Endothelial cell of umbilical vein (primary cell): Measurements from ENCODE around the gene PLXDC1. TPM values are rescaled to one million over a fixed set of nuclear protein-coding genes. Genes with fewer than 3 reads are reported as not detected.

Experiments used
- BruUV-seq: library from RNA; stranded (reverse); fragments of 400-500 nt; replicated peaks from 2 replicates; lab custom pipeline; 2021; lab: Mats Ljungman, UMichigan
- CTCF ChIA-PET: fragments of 300-600, 350-600 bp; sonication (Branson Sonifier 250); formaldehyde crosslinking; loops from one replicate; lab custom pipeline; 2021; ENCODE audit warnings: antibody characterized with exemption, inconsistent platforms; lab: Charles Lee
- POLR2A ChIA-PET: fragments of 300-600, 350-600 bp; sonication (Branson Sonifier 250); formaldehyde crosslinking; loops from one replicate; lab custom pipeline; 2021; ENCODE audit warnings: antibody characterized with exemption, inconsistent platforms; lab: Charles Lee
- DNase-seq: peaks from one replicate; pipeline ENCODE4 v3.0.0-alpha.2; 2011; ENCODE audit warnings: low read depth, low spot score
- FAIRE-seq: peaks from 2 replicates; lab custom pipeline; 2011; peaks lifted over from hg19 to GRCh38; lab: Jason Lieb, UNC
- H2AFZ ChIP-seq: 2 replicates; pipeline ENCODE4 v1.6.0; 2012; ENCODE audit warnings: low read depth, low read length, control low read depth, inconsistent platforms
- H3K27ac ChIP-seq: 2 replicates; pipeline ENCODE4 v1.5.1; 2011; ENCODE audit warnings: low read depth, mild to moderate bottlenecking, control low read depth, low read length, moderate library complexity; ENCODE audit not compliant: insufficient read depth
- H3K27me3 ChIP-seq, 2 experiments: 2 replicates each; pipeline versions ENCODE4 v1.6.0 to v1.6.1; 2011; ENCODE audit warnings: low read length in 2 of 2, mixed read lengths in 1 of 2; ENCODE audit not compliant: control insufficient read depth in 2 of 2, insufficient read depth in 2 of 2
- H3K36me3 ChIP-seq, 2 experiments: 2 replicates in 1 of 2; 3 replicates in 1 of 2; pipeline ENCODE4 v1.5.1; 2011; ENCODE audit warnings: low read length in 2 of 2, mild to moderate bottlenecking in 1 of 2, moderate library complexity in 1 of 2; ENCODE audit not compliant: control insufficient read depth in 2 of 2, insufficient read depth in 2 of 2; ENCODE audit errors: extremely low read depth in 1 of 2
- H3K4me1 ChIP-seq: 3 replicates; pipeline ENCODE4 v1.5.1; 2011; ENCODE audit warnings: mild to moderate bottlenecking, low read length; ENCODE audit not compliant: control insufficient read depth, insufficient read depth; ENCODE audit errors: extremely low read depth
- H3K4me2 ChIP-seq: 2 replicates; pipeline ENCODE4 v1.6.1; 2011; ENCODE audit warnings: low read length, control low read depth, mixed read lengths; ENCODE audit not compliant: insufficient read depth
- H3K4me3 ChIP-seq, 3 experiments: fragments of 200-600 bp in 1 of 3; sonication (generic), shearing (Covaris generic) in 1 of 3; replicated peaks in 1 of 3; 2 replicates each; pipeline ENCODE4 v1.5.1; 2011 to 2016; ENCODE audit warnings: control low read depth in 3 of 3, low read length in 3 of 3, mild to moderate bottlenecking in 2 of 3, inconsistent platforms in 1 of 3, low read depth in 1 of 3, moderate library complexity in 1 of 3; ENCODE audit not compliant: insufficient read depth in 1 of 3
- H3K79me2 ChIP-seq: 2 replicates; pipeline ENCODE4 v1.6.0; 2012; ENCODE audit warnings: low read length, inconsistent platforms; ENCODE audit not compliant: control insufficient read depth, insufficient read depth
- H3K9ac ChIP-seq: replicated peaks from 2 replicates; pipeline ENCODE3; 2011; ENCODE audit warnings: low read length, control low read depth; ENCODE audit not compliant: insufficient read depth; ENCODE audit errors: extremely low read depth
- H3K9me1 ChIP-seq: replicated peaks from 3 replicates; pipeline ENCODE4 v1.6.0; 2011; ENCODE audit warnings: mild to moderate bottlenecking, low read length; ENCODE audit not compliant: control insufficient read depth, insufficient read depth; ENCODE audit errors: extremely low read depth
- H3K9me3 ChIP-seq: replicated peaks from 2 replicates; pipeline ENCODE4 v1.5.1; 2012; ENCODE audit warnings: low read length, inconsistent platforms; ENCODE audit not compliant: control insufficient read depth, insufficient read depth
- H4K20me1 ChIP-seq: replicated peaks from 2 replicates; pipeline ENCODE3; 2011; ENCODE audit warnings: mild to moderate bottlenecking, low read length; ENCODE audit not compliant: control insufficient read depth, insufficient read depth; ENCODE audit errors: extremely low read depth
- CTCF ChIP-seq, 2 donors: IDR thresholded peaks; 1 replicate in 1 of 2; 2 replicates in 1 of 2; pipeline ENCODE4 v1.5.1; 2011; ENCODE audit warnings: low read length in 2 of 2, mild to moderate bottlenecking in 2 of 2, moderate library complexity in 2 of 2, control low read depth in 1 of 2, inconsistent platforms in 1 of 2, low read depth in 1 of 2; ENCODE audit not compliant: insufficient read depth in 1 of 2; ENCODE audit errors: extremely low read depth in 1 of 2
- EZH2 ChIP-seq: IDR thresholded peaks from 2 replicates; pipeline ENCODE4 v1.6.1; 2012; ENCODE audit warnings: borderline replicate concordance, low read depth, mild to moderate bottlenecking, moderate library complexity, low read length, inconsistent platforms; ENCODE audit not compliant: severe bottlenecking
- FOS ChIP-seq: IDR thresholded peaks from 2 replicates; pipeline ENCODE4 v1.6.1; 2011; ENCODE audit warnings: mild to moderate bottlenecking, low read length, moderate library complexity, borderline replicate concordance; ENCODE audit not compliant: insufficient read depth
- GATA2 ChIP-seq: IDR thresholded peaks from 2 replicates; pipeline ENCODE4 v1.7.0; 2011; ENCODE audit warnings: low read depth, mild to moderate bottlenecking, moderate library complexity, mixed read lengths, low read length; ENCODE audit not compliant: insufficient read length, insufficient read depth
- JUN ChIP-seq: IDR thresholded peaks from 2 replicates; pipeline ENCODE4 v1.6.1; 2011; ENCODE audit warnings: borderline replicate concordance, low read depth; ENCODE audit not compliant: insufficient read length, insufficient read depth
- MAX ChIP-seq: IDR thresholded peaks from 2 replicates; pipeline ENCODE4 v1.6.1; 2011; ENCODE audit not compliant: insufficient read depth, insufficient read length
- MYC ChIP-seq: IDR thresholded peaks from one replicate; pipeline ENCODE4 v1.6.1; 2011; ENCODE audit warnings: mild to moderate bottlenecking, low read depth, low read length
- POLR2A ChIP-seq: IDR thresholded peaks from 2 replicates; pipeline ENCODE4 v1.6.1; 2012; ENCODE audit warnings: low read depth, mild to moderate bottlenecking, control low read depth, low read length
- POLR2AphosphoS5 ChIP-seq: IDR thresholded peaks from 2 replicates; pipeline ENCODE4 v1.6.1; 2012; ENCODE audit warnings: low read depth, mild to moderate bottlenecking, control low read depth, low read length, moderate library complexity; ENCODE audit not compliant: insufficient read depth
- dilution Hi-C: fragments of 300-500 bp; cut with MboI; formaldehyde crosslinking; loops from one replicate; pipeline ENCODE4 v1.15.0; 2019; ENCODE audit warnings: low sequenced_read_pairs; ENCODE audit not compliant: extremely low pct_ligation_motif_present
- intact Hi-C: fragments of 100-400 bp; cut with micrococcal nuclease; formaldehyde crosslinking; loops from one replicate; pipeline ENCODE4 v1.10.0; 2022
- polyA plus RNA-seq, 4 experiments: library from polyadenylated mRNA; depleted of rRNA in 3 of 4; stranded (reverse) in 3 of 4; unstranded in 1 of 4; fragments of >200 nt; gene quantifications; 2 replicates each; pipeline versions ENCODE4 v1.2.1 to v1.2.3, GENCODE V29; 2011 to 2012; ENCODE audit warnings: missing spikeins in 1 of 4
- total RNA-seq: library from RNA; stranded (reverse); gene quantifications from 2 replicates; pipeline ENCODE4 v1.2.3, GENCODE V29; 2021

The PLXDC1 gene
- total and polyA plus RNA-seq, 2 donors (not counting 3 experiments of a cell fraction or from before 2014, with no cell fraction given), result 0.03 TPM; not detected in 1

- H3K4me2 ChIP-seq, result peak overlapping the region; percentile 74
- peak; percentile 96 for FAIRE-seq
- no peaks in the 10 kb centered on the region for H4K20me1 ChIP-seq
- no peak overlapping the region for H3K27ac ChIP-seq
- H3K9ac ChIP-seq, result peak overlapping the region; percentile 11
- H3K4me1 ChIP-seq, result peaks cover 5% of the 10 kb centered on the region
- H3K9me1 ChIP-seq, result no peaks in the 10 kb centered on the region
- H3K4me3 ChIP-seq, result peak overlapping the region; percentile 2 to 54 (median 36)
- dilution Hi-C loops (no loop called here), intact Hi-C loops (loop anchor here (1.0 to 2.0 kb wide), 2 partner anchors 10 to 68 kb away; no protein-coding TSS in a partner anchor)
- no peaks in the 10 kb centered on the region for H3K79me2 ChIP-seq
- ChIA-PET CTCF (interaction anchor here (0.6 to 6.0 kb wide), 31 partner anchors 9 to 402 kb away, joined by 3 to 121 read pairs (median 5); partner anchors contain the start of genes CDK12, PLXDC1, RPL19 and STAC2), POLR2A (interaction anchor here (0.5 to 1.0 kb wide), 2 partner anchors 42 to 321 kb away, joined by 3 to 4 read pairs; no protein-coding TSS in a partner anchor)
- peak overlapping the region; percentile 96 for H2AFZ ChIP-seq
- no peak for TF ChIP-seq JUN
- TF ChIP-seq CTCF (IDR thresholded peaks at IDR 0.05; ENCODE audit: extremely low read depth in 1 of 2, insufficient read depth in 1 of 2, low read depth in 1 of 2, low read length in 2 of 2), result peak; percentile 70 to 89
- H3K9me3 ChIP-seq, result no peaks in the 10 kb centered on the region
- BruUV-seq, result no TSS peak
- peaks cover 27 to 31% of the 10 kb centered on the region in 2 experiments for H3K27me3 ChIP-seq
- H3K36me3 ChIP-seq, result no peaks in the 10 kb centered on the region
- peak; percentile 86 for DNase-seq
Observed at GRCh38 chr17:39164675-39165143, 13.3 kb upstream of the PLXDC1 start.

- Histone ChIP-seq H3K9me1 (no peaks in the 10 kb centered on the region), H3K4me3 (no peak overlapping the region), H3K27ac (no peak overlapping the region), H4K20me1 (no peaks in the 10 kb centered on the region), H3K9me3 (no peaks in the 10 kb centered on the region), H3K4me1 (peaks cover 5% of the 10 kb centered on the region), H3K36me3 (no peaks in the 10 kb centered on the region), H3K9ac (no peak overlapping the region), H3K79me2 (no peaks in the 10 kb centered on the region), H2AFZ (no peak overlapping the region), H3K27me3 (peaks cover 20 to 26% of the 10 kb centered on the region in 2 experiments), H3K4me2 (no peak overlapping the region)
- no peak for TF ChIP-seq GATA2
- TF ChIP-seq MAX, result no peak
- no peak for TF ChIP-seq POLR2AphosphoS5
- no peak for TF ChIP-seq POLR2A
- no peak for TF ChIP-seq CTCF (IDR thresholded peaks at IDR 0.05; ENCODE audit: extremely low read depth in 1 of 2, insufficient read depth in 1 of 2, low read depth in 1 of 2, low read length in 2 of 2)
- no peak for TF ChIP-seq MYC
- no peak for TF ChIP-seq EZH2
- TF ChIP-seq FOS, result no peak
- no peak for DNase-seq
- dilution Hi-C loops (no loop called here), intact Hi-C loops (no loop called here)
- POLR2A ChIA-PET, result no interaction called here
- no peak for FAIRE-seq
- no TSS peak for BruUV-seq
- CTCF ChIA-PET, result interaction anchor here (0.8 to 1.5 kb wide), 4 partner anchors 9 to 179 kb away, joined by 3 to 4 read pairs (median 4); no protein-coding TSS in a partner anchor
Observed at GRCh38 chr17:39161962-39162361, 10.5 kb upstream of the PLXDC1 start.
